Stimulated activated CD4-positive, alpha-beta T cell treated with anti-CD3 and anti-CD28 coated beads, Interleukin-4, amount 100 ng/mL, for 1 hour (primary cell): ENCODE measurements around the gene FAM229A.
"Not testable (repeated sequence)": the region's sequence is repeated elsewhere in the genome, so short reads cannot be mapped to it uniquely, and the experiment has no call there.

Experiments
- DNase-seq: peaks from one replicate; pipeline ENCODE4 v3.0.0-alpha.2; 2020

FAM229A gene

DNA sequence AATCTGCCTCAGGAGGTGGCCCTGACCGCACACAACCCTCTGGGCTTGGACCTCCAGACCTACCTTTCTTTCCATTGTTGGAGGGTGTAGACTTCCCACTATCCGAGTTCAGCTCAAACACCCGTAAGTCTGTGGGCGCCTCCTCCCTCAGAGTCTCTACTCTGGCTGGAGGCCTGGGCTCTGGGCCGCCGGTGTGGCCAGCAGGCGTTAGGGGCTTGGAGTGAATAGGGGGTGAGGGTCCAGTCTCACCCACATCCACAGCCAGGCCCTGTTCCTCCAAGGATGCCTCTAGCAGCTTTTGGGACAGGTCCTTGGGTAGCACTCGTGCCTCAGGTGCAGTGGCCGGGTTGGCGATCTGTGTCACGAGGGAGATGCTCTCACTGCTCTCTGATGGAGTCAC is 13.9 kb upstream of the FAM229A start:
- no peak for DNase-seq

DNA sequence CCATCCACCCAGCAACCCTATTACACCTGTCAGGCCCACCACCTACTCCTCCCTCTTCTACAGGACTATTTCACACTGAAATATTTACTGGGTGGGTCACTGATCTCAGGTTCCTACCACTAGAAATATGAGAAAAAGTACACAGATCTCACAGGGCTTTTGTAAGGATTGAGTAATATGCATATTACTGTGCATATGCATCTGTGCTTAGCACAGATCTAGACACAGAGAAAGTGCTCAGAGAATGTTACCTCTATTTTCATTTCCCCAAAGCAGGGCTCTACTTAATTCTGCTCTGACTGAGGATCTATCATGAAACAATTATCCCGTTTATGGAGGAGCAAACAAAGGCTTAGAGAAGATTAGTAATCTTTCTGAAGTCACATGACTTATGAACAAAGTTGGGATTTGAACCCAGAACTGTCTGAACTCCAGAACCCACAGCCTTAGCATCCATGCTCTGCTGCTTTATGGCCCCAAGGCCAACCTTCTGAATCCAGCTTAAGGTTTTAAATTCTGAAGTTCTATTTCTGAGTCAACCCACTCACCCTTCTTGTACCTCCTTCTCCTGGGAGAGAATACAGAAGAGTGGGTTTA is 11.8 kb upstream of the FAM229A start:
- no peak for DNase-seq

DNA sequence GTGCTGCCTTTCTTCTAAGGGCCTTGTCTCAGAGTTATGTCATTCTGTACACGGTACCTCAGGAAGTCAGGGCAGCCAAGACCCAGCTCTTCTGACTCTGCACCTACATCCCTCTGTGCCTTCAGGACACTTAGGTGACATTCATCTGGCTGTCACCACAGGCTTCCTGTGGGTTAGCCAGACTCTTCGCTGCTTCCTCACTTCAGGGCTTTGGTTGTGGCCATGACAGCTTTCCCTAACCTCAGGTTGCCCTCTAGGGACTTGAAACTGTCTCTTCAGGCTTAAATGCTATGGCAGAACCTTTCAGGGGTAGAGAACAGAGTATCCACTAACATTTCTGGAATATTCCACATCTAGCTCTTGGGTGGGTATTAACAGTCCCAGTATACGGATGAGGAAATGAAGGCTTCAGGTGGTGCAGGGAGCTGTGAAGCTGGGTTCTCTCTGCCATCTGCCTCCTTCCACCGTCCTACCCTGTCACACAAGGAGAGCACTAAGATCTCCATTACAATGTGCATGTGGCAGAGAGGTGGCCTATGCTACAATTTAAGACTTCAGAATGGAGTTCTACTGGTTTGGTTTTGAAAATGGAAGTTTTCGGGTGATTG is 10.0 kb upstream of the FAM229A start:
- DNase-seq: no peak

DNA sequence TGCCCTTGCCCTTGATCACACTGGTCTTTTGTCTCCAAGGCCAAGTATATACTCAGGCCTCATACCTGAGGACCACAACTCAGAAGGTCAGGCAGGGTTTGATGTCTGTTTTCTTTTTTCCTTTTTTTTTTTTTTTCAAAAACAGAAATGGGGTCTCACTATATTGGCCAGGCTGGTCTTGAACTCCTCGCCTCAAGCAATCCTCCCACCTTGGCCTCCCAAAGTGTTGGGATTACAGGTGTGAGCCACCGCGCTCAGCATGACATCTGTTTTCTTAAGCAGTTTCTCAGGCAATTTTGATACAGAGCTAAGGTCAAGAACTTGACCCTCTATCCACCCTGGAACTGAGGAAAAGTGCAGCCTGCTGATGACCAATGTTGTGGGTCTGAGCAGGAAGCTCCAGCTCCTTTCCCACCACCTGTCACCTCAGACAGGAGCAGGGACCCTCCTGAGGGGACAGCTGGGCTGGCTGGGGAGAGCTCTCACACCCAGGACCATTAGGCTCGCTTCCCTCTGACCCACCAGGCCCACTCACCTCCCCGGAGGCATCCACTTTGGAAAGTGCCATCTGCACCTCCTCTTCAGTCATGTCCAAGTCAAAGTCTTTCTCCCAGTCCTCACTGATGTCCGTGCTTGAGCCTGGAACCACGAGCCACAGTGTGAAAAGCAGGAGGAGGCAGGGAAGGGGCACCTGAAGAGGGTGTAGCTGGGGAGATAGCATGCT is 5.8 kb upstream of the FAM229A start:
- no peak for DNase-seq

DNA sequence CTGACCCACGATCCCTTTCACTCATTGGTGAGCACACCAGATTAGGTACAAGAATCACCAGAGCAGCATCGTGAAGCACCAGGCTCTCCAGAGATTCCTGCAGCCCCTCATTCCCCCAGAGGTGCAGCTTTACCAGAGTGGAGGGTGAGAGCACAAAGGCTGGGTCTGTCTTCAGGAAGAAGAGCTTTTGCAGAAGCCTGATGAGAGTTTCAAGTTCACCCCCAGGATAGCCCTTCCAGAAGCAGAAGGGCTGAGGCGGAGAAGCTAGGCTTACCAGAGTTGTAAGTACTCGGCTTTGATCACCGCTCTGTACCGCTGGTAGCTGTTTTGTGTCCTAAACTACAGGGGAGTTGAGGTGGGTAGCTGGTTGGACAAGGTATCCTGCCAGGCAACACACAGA is 3.2 kb upstream of the FAM229A start:
- no peak for DNase-seq

DNA sequence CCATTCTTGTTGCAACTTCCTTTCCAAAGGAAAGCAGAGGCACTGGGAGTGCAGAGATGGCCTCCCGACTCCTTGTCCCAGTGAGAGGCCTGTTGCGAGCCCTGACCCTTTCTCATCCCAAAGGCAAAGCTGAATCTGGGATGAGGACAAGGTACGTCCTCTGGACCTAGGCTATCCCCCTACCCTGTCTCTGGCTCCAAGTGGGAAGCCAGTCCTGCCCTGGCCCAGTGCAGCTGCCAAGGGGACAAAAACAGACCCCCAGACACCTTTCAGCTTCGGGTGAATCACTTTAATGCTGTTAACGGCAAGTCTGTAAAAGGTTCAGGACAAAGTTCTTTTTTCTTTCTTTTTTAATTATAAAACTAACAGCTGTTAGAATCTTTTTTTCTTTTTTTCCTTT is 2.6 kb upstream of the FAM229A start:
- DNase-seq: no peak

DNA sequence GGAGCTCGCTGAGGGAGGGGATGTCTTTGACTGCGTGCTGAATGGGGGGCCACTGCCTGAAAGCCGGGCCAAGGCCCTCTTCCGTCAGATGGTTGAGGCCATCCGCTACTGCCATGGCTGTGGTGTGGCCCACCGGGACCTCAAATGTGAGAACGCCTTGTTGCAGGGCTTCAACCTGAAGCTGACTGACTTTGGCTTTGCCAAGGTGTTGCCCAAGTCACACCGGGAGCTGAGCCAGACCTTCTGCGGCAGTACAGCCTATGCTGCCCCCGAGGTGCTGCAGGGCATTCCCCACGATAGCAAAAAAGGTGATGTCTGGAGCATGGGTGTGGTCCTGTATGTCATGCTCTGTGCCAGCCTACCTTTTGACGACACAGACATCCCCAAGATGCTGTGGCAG is 1.4 kb upstream of the FAM229A start:
- no peak for DNase-seq

DNA sequence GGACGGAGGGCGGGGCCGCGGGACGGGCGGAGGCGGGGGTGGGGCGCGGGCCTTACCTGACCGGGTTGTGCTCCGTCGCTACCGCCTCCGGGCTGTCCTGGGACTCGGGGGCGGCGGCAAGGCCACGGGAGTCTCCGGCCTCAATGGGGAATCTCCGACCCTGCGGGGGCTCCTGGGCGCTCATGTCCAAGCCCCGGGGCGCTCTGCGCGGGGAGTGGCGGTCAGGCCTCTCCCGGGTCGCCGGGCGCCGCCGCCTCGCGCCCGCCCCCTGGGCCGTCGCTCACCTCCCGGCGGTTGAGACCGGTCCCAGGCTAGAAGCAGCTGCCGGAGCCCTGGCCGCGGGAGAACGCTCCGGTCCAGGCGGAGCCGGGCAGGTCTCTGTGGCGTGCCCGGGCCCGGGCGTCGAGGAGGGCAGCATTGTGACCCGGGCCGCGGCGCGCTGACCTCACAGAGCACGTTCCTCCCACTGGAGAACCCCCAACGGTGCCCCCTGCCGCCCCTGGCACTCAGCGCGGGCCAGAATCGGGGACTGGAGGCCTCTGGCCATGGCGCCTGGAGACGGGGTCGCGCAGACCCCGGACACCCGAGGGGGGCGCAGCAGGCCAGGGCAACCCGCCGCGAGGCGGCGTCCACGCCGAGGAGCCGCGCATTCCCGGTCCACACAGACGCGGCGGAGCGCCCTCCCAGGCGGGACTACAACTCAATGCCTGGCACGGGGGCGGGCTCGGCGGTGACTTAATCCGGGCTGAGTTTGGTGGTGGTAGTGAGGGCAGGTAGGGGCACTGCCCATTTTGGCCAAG is 411 bp downstream of the FAM229A start:
- DNase-seq: peak; percentile 58

DNA sequence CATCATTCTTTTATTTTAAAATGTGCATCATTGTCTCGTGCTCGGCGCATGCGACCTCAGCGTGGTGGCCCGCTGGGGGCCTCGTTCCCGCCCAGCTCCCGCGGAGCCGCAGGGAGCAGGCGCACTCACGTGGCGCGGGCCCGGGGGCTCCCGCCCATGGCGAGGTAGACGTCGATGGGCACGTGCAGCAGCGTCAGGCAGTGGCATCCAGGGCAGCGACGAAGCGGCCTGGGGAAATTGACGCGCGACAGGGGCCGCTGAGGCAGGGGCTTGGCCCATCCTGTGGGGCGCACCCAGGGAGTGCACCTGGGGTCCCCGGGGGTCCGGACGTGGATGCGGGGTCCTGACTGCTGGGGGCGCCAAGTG is 994 bp downstream of the FAM229A start:
- no peak for DNase-seq

DNA sequence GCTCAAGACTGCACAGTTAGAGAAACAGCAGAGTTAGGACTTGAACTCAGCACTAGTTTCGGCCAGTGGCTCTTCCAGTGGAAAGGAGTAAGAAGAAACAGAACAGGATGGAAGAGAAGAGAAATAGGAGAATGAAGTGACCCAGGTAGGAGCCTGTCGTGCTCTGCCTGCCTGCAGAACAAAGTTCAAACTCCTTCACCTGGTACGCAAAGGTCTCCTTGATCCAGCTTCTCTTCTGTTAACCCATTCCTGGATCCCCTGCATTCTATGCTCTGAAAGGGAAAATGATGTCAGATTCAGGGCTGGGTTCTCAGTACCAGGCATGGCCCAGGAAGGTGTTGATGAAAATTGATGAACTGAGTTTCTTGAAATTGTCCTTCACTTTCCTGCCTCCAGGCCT is 3.9 kb downstream of the FAM229A start:
- no peak for DNase-seq

DNA sequence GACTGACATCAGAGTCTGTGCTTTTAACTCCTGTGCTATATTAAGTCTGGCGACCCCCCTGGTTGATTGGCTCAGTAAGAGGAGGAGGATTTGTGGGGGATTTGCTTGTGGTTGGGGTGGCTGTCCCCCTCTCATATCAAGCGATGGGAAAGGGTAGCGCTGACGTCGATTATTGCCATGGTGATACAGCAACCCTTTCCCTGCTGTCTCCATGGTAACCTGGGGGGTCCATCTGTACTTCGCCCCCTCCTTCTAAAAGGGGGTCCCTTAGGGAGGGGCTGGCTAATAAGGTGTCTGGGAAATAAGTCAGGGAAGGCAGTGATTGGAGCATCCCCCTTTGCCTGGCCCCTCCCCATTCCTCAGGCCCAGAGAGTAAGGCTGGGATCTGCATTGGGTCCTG is 4.7 kb downstream of the FAM229A start:
- DNase-seq: no peak

DNA sequence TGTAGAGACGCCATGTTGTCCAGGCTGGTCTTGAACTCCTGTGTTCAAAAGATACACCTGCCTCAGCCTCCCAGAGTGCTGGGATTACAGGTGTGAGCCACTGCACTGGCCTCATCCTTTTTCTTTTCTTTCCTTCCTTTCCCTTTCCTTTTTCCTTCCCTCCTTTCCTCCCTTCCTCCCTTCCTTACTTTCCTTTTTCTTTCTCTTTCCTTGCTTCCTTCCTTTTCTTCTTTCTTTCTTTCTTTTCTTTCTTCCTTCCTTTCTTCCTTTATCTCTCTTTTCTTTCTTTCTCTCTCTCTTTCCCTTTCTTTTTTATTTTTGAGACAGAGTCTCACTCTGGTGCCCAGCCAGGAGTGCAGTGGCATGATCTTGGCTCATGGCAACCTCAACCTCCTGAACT is 5.8 kb downstream of the FAM229A start:
- DNase-seq: no peak

DNA sequence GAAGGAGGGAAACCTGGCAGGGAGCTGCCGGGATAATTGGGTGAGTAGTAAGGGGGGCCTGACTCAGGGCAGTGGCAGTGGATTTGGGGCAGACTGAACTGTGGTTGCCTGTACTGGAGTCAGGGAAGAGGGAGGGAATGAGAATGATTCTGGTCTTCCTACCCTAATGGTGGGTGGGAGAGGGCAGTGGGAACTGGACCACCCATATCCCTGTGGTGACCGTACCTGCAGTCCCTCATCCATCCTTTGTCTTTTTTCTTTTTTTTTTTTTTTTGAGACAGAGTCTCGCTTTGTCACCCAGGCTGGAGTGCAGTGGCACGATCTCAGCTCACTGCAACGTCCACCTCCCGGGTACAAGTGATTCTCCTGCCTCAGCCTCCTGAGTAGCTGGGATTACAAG is 6.5 kb downstream of the FAM229A start:
- not testable (repeated sequence) for DNase-seq

DNA sequence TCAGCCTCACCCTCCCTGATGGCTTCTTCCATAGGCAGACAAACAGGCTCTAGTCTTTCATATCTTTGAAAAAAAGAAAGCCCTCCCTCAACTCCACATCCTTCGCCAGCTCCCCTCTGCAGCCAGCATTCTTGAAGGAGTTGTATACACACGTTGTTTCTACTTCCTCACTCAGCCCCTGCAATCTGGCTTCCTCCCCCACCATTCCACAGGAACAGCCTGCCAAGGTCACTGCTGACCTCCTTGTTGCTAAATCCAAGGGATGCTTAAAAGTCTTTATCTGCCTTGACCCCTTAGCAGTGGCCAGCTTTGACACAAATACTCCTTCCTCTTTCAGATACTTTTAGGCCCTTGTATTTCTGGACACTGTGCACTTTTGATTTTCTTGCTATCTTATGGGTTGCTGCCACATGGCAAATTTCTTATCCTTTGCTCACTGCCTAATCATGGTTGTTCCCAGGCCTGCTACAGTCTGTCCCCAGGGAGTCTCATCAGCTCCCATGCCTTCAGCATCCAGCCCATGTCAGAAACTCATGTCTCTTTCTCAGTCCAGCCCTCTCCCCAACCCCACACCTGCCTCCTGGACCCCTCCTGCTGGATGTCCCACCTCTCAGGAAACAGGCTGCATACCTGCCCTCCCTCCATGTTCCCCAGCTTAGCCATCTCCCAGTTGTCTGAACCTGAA is 8.3 kb downstream of the FAM229A start:
- DNase-seq: no peak

DNA sequence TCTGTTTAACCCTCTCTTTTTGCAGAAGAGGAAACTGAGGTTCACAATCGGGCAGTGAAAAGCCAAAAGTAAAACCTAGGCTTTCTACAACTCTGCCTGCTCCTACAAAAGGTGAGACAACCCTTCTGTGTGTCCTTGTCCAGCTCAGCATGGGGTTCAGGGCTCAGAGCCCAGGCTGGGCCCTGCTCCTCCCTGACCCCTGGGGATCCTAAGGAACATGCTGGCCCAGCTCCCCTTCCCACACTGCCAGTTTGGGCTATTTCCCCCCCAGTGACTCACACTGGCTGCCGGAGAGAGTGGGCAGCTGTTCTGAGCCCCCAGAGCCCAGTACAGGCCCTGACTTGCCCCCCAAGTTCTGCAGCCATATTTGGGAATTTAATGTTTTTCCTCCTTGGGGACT is 8.9 kb downstream of the FAM229A start:
- DNase-seq: no peak

DNA sequence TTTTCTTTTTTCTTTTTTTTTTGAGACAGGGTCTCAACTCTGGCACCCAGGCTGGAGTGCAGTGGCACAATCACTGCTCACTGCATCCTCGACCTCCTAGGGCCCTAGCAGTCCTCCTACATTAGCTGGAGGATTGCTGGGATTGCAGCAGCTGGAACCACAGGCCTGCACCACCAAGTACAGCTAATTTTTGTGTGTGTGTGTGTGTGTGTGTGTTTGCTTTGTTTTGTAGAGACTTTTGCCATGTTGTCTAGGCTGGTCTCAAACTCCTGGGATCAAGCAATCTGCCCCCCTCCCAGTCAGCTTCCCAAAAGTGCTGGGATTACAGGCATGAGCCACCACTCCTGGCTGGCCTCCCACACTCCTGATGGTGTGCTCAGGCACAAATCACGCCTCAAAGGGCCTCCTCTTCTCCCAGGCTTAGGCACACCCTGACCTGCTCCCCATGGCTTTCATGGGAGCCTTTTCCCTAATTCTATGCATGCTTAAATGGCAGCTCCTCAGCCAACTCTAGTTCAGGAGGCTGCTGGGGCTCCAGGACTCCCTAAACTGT is 9.4 kb downstream of the FAM229A start:
- DNase-seq: no peak

DNA sequence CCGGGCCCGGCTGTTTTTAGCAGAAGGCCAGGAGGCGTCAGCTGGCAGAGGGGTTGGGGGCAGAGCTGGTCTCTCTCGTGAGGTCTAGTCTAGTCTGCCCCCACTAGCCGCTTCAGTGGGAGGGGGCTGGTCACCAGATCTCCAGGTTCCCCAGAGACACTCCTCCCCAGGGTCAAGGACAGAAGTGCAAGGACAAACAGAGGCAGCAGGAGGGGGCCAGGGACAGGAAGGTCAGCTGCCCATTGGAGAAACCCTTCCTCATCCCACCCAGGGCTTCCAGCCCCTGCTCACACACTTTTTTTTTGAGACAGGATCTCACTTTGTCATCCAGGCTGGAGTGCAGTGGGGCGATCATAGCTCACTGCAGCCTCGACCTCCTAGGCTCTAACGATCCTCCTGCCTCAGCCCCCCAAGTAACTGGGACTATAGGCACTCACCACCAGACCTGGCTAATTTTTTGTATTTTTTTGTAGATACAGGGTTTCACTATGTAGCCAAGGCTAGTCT is 10.0 kb downstream of the FAM229A start:
- DNase-seq: no peak

DNA sequence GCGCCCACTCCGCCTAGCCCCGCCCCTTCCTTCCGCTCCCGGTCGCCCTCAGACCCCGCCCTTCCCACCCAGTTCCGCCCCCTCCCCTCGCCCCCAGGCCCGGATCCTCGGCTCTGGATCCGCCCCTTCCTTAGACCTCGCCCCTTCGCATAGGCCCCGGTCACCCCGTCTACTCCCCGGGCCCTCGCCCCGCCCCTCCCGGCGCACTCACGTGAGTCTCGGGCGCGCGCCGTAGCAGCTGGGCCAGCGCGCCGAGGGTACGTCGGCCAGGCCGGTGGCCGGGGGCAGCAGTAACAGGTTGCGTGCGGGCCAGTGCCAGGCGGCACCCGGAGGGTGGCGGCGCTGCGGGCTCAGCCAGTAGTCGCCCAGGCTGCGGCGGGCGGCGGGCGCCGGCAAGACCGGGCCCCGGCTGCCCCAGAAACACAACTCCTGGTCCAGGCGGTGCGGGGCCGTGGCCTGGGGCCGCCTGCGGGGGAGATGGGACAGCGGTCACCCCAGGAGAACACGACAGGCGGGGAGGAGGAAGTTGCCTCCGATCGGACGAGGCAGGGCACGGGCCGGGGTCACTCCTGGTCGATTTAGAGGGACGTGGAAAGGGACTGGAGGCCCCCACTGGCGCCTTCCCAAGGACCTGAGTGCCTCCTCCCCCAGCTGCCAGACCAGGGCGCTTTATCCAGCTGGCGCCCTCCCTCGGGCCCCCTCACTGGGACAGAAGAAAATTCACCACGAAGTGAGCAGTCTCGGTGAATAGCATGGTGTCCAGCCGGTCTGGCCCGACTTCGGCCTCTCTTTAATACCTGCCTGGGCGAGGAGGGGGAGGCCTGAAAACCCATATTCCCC is 10.7 kb downstream of the FAM229A start:
- DNase-seq: peak; percentile 91

DNA sequence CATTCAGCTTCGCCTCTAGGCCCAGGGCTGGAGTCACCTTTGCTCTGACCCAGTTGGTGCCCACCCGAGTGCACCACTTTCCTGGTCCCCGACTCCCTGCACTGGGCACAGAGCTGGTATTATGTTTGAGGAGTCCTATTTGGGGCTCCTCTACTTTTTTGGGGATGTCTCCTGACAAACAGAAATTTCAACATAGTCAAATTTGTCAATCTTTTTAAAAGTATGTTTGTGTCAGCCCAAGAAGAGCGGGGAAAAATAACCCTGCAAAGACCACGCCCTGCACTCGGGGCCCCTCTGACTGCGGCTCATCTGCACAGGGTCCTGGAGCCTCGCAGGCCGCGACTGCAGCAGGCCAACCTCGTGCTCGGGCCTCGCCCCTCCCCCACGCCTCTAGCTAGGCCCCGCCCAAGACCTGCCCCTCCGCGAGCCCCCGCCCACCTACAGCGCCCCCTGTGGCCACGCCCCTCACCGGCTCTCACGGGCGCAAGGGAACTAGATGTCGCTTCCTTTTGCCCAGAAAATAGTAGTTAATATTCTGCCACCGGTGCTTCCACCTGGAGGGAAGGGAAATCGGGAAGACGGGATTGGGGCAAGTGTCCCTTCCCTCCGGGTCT is 11.4 kb downstream of the FAM229A start:
- DNase-seq: peak; percentile 83

DNA sequence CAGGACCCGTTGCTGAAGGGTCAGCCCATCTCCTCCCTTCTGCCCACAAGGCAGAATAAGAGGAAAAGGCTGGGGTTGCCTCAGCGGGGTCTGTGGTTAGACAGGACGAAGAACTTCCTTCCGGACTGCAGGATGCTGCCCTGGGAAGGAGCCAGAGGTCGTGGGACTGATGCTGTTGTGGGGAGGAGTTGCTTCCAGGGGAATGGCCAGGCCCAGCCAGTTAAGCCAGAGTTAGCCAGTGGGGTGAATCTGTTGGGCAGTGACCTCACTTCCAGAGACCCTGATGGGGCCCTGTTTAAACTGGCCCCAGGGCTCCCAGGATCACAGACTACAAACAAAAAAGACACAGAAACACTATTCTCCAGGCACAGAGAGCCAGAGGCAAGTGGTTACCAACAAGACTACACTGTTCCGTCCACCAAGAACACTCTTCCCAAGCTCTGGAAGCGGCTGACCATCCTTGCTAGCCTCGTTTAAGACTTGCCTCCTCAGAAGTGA is 13.0 kb downstream of the FAM229A start:
- DNase-seq: no peak

DNA sequence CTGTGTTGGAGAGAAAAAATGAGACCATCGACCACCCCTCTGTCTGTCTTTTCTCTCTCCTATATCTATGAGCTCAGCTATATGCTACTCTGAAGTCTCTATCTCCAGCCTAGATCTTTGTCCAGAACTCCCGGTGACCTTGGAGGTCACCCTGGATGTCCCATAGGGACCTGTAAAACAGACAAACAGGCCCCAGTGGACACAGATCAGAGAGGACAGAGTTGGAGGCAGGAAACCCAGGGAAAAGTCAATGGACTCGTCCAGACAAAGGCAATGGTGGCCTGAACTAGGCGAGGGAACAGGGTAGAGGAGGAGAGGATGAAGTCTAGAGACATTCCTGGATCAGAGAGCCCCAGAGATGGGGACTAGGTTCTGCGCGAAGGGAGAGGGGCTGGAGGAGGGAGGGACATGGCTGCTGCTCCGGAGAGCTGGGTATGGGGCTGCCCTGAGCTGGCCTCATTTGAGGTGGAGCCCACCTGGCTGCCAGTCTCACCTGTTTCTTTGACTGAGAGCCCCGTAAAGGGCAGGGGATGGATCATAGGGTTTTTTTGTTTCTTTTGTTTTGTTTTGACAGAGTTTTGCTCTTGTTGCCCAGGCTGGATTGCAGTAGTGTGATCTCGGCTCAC is 15.6 kb downstream of the FAM229A start:
- no peak for DNase-seq
